ENCODE measurements around the gene SHISAL2A. TPM values are rescaled to one million over a fixed set of nuclear protein-coding genes. Genes with fewer than 3 reads are reported as not detected.

SHISAL2A gene
- total and polyA plus RNA-seq, 9 donors = 0.12 to 0.69 (median 0.34) TPM; not detected in 5

GRCh38 chr1:52645261-52645660 is 12.3 kb downstream of the SHISAL2A start:
- DNase-seq = no peak
- Histone ChIP-seq H3K27me3 (no peaks in the 10 kb centered on the region), H3K4me1 (ENCODE audit: insufficient read depth) (no peaks in the 10 kb centered on the region), H3K36me3 (no peaks in the 10 kb centered on the region), H3K4me3 (no peak overlapping the region), H3K27ac (no peak overlapping the region), H3K9me3 (no peaks in the 10 kb centered on the region)
- WGBS, 3 donors = 51 to 65% (median 58%) methylated on average over 6 of the region's 6 CpGs
- TF ChIP-seq EP300 (IDR thresholded peaks at IDR 0.05) = no peak
- no peak for TF ChIP-seq POLR2A (IDR thresholded peaks at IDR 0.05)
- TF ChIP-seq CTCF (IDR thresholded peaks at IDR 0.05) = no peak
- intact Hi-C loops (cut with DNase I) = no loop called here

- 67 to 85% (median 76%) methylated on average over 1 of the region's 1 CpG for WGBS, 3 donors
Measured at GRCh38 chr1:52651904-52652303, 18.9 kb downstream of the SHISAL2A start.

GRCh38 chr1:52653207-52653849 is 20.4 kb downstream of the SHISAL2A start:
- intact Hi-C loops (cut with DNase I) = no loop called here
- Histone ChIP-seq H3K4me3 (no peak overlapping the region), H3K36me3 (no peaks in the 10 kb centered on the region), H3K9me3 (no peaks in the 10 kb centered on the region), H3K27ac (no peak overlapping the region), H3K27me3 (no peaks in the 10 kb centered on the region), H3K4me1 (ENCODE audit: insufficient read depth) (no peaks in the 10 kb centered on the region)
- TF ChIP-seq CTCF (IDR thresholded peaks at IDR 0.05) (no peak), EP300 (IDR thresholded peaks at IDR 0.05) (no peak), POLR2A (IDR thresholded peaks at IDR 0.05) (no peak)
- WGBS, 3 donors = 86 to 95% (median 92%) methylated on average over 5 of the region's 5 CpGs
- DNase-seq = no peak

More at GRCh38 chr1:52651904-52652303, 18.9 kb downstream of the SHISAL2A start:
- no peaks in the 10 kb centered on the region for H3K27me3 ChIP-seq
- H3K27ac ChIP-seq = no peak overlapping the region
- DNase-seq = no peak
- no peak overlapping the region for H3K4me3 ChIP-seq
- no peaks in the 10 kb centered on the region for H3K36me3 ChIP-seq
- TF ChIP-seq CTCF (IDR thresholded peaks at IDR 0.05) (no peak), EP300 (IDR thresholded peaks at IDR 0.05) (no peak), POLR2A (IDR thresholded peaks at IDR 0.05) (no peak)
- no peaks in the 10 kb centered on the region for H3K4me1 ChIP-seq (ENCODE audit: insufficient read depth)
- intact Hi-C loops (cut with DNase I) = no loop called here
- H3K9me3 ChIP-seq = no peaks in the 10 kb centered on the region

GRCh38 chr1:52654063-52654462 is 21.1 kb downstream of the SHISAL2A start:
- Histone ChIP-seq H3K9me3 (no peaks in the 10 kb centered on the region), H3K27ac (no peak overlapping the region), H3K27me3 (no peaks in the 10 kb centered on the region), H3K36me3 (no peaks in the 10 kb centered on the region), H3K4me3 (no peak overlapping the region), H3K4me1 (ENCODE audit: insufficient read depth) (no peaks in the 10 kb centered on the region)
- no peak for DNase-seq
- intact Hi-C loops (cut with DNase I) = no loop called here
- TF ChIP-seq EP300 (IDR thresholded peaks at IDR 0.05) = no peak
- no peak for TF ChIP-seq CTCF (IDR thresholded peaks at IDR 0.05)
- TF ChIP-seq POLR2A (IDR thresholded peaks at IDR 0.05) = no peak
